ENCODE results near the gene CELF5.
"Not testable (repeated sequence)": the region's sequence is repeated elsewhere in the genome, so short reads cannot be mapped to it uniquely, and the experiment has no call there.

The CELF5 gene

GRCh38 chr19:3325451-3325850 is 101.0 kb downstream of the CELF5 start:
- no peak for DNase-seq

- DNase-seq, result no peak
Observed at GRCh38 chr19:3328743-3329142, 104.3 kb downstream of the CELF5 start.

- no peak for DNase-seq
Observed at GRCh38 chr19:3330047-3330446, 105.6 kb downstream of the CELF5 start.

GRCh38 chr19:3332232-3332631 is 107.8 kb downstream of the CELF5 start:
- not testable (repeated sequence) for DNase-seq

GRCh38 chr19:3333020-3333583 is 108.6 kb downstream of the CELF5 start:
- DNase-seq, result no peak

GRCh38 chr19:3333662-3334061 is 109.2 kb downstream of the CELF5 start:
- DNase-seq, result no peak

- not testable (repeated sequence) for DNase-seq
Observed at GRCh38 chr19:3334749-3335430, 110.4 kb downstream of the CELF5 start.

GRCh38 chr19:3335431-3336350 is 111.2 kb downstream of the CELF5 start:
- DNase-seq, result no peak

GRCh38 chr19:3336351-3336679 is 111.9 kb downstream of the CELF5 start:
- DNase-seq, result no peak

GRCh38 chr19:3336680-3337523 is 112.4 kb downstream of the CELF5 start:
- DNase-seq, result no peak

- DNase-seq, result peak in 1 of 2 experiments; percentile 22
Observed at GRCh38 chr19:3338541-3339181, 114.2 kb downstream of the CELF5 start.

GRCh38 chr19:3340340-3340739 is 115.9 kb downstream of the CELF5 start:
- no peak for DNase-seq

GRCh38 chr19:3342246-3342645 is 117.8 kb downstream of the CELF5 start:
- no peak for DNase-seq

GRCh38 chr19:3342962-3343361 is 118.5 kb downstream of the CELF5 start:
- not testable (repeated sequence) for DNase-seq

GRCh38 chr19:3343619-3344502 is 119.4 kb downstream of the CELF5 start:
- DNase-seq, result peak; percentile 81 to 90

- no peak for DNase-seq
Observed at GRCh38 chr19:3344608-3345598, 120.4 kb downstream of the CELF5 start.

- no peak for DNase-seq
Observed at GRCh38 chr19:3345850-3346460, 121.5 kb downstream of the CELF5 start.

Measured in AML-193 (cell line).